SKM-1 (cell line): ENCODE results near the gene PFN3.
A peak's percentile ranks its signal among the peaks of the same experiment; 100 is the strongest.

Source experiments
- DNase-seq: peaks from one replicate; lab custom pipeline; 2025; ENCODE audit not compliant: unreplicated experiment; lab: John Stamatoyannopoulos, UW

The PFN3 gene

GRCh38 chr5:177438468-177438867 lies 38.0 kb upstream of the PFN3 start:
- no peak for DNase-seq

- no peak for DNase-seq
Observed at GRCh38 chr5:177437623-177438022, 37.2 kb upstream of the PFN3 start.

GRCh38 chr5:177435847-177436536 lies 35.5 kb upstream of the PFN3 start:
- DNase-seq = no peak

- DNase-seq = no peak
Observed at GRCh38 chr5:177434942-177435738, 34.7 kb upstream of the PFN3 start.

- DNase-seq = no peak
Observed at GRCh38 chr5:177434437-177434836, 34.0 kb upstream of the PFN3 start.

GRCh38 chr5:177433658-177434217 lies 33.3 kb upstream of the PFN3 start:
- DNase-seq = no peak

GRCh38 chr5:177432839-177433657 lies 32.6 kb upstream of the PFN3 start:
- no peak for DNase-seq

- DNase-seq = no peak
Observed at GRCh38 chr5:177432143-177432838, 31.8 kb upstream of the PFN3 start.

GRCh38 chr5:177431317-177432142 lies 31.1 kb upstream of the PFN3 start:
- no peak for DNase-seq

GRCh38 chr5:177430972-177431316 lies 30.5 kb upstream of the PFN3 start:
- DNase-seq = no peak

GRCh38 chr5:177430140-177430951 lies 29.9 kb upstream of the PFN3 start:
- no peak for DNase-seq

- peak; percentile 98 for DNase-seq
Observed at GRCh38 chr5:177429248-177430040, 29.0 kb upstream of the PFN3 start.

- DNase-seq = no peak
Observed at GRCh38 chr5:177428574-177429217, 28.2 kb upstream of the PFN3 start.

GRCh38 chr5:177427919-177428573 lies 27.6 kb upstream of the PFN3 start:
- no peak for DNase-seq

- no peak for DNase-seq
Observed at GRCh38 chr5:177427211-177427822, 26.9 kb upstream of the PFN3 start.

- DNase-seq = no peak
Observed at GRCh38 chr5:177426566-177427210, 26.2 kb upstream of the PFN3 start, which contains the start of gene GRK6. Gene GRK6, plus strand, starts transcription at chr5:177426676. Its CDS starts 170 bp downstream, at chr5:177426846.
